B cell (primary cell): ENCODE data around the gene MARCHF10. TPM values are rescaled to one million over a fixed set of nuclear protein-coding genes. Genes with fewer than 3 reads are reported as not detected.

Experiments used
- ATAC-seq: fragments of 200-7000 bp; cut with Tn5 transposase; one replicate; pipeline ENCODE4 v1.10.0; 2021; ENCODE audit warnings: low read depth, mild to moderate bottlenecking, moderate number of reproducible peaks, moderate library complexity
- CTCF ChIA-PET: fragments of 350-600 bp; sonication (Branson Sonifier 250); formaldehyde crosslinking; loops from one replicate; lab custom pipeline; 2021; ENCODE audit warnings: antibody characterized with exemption, inconsistent platforms; lab: Charles Lee
- POLR2A ChIA-PET: fragments of 350-600 bp; sonication (Branson Sonifier 250); formaldehyde crosslinking; loops from one replicate; lab custom pipeline; 2021; ENCODE audit warnings: antibody characterized with exemption; lab: Charles Lee
- DNase-seq: peaks from one replicate; pipeline ENCODE4 v3.0.0; 2013
- H2AFZ ChIP-seq: 2 replicates; pipeline ENCODE4 v1.6.1; 2012; ENCODE audit warnings: mild to moderate bottlenecking, low read depth, low read length; ENCODE audit not compliant: insufficient read depth, poor library complexity, severe bottlenecking
- H3K27ac ChIP-seq, 2 donors: 1 replicate in 1 of 2; 2 replicates in 1 of 2; pipeline ENCODE4 v1.5.1; 2012 to 2013; ENCODE audit warnings: low read length in 2 of 2, mild to moderate bottlenecking in 2 of 2, moderate library complexity in 1 of 2
- H3K27me3 ChIP-seq, 4 experiments: fragments of 200-600 bp in 1 of 4; sonication (generic) in 1 of 4; replicated peaks in 1 of 4; 1 replicate in 2 of 4; 2 replicates in 2 of 4; pipeline versions ENCODE4 v1.6.1 to v1.7.0; 2013 to 2016; ENCODE audit warnings: low read length in 3 of 4, mild to moderate bottlenecking in 2 of 4, mixed read lengths in 1 of 4, moderate library complexity in 1 of 4; ENCODE audit not compliant: insufficient read depth in 4 of 4, control insufficient read depth in 3 of 4; ENCODE audit errors: control extremely low read depth in 1 of 4
- H3K36me3 ChIP-seq, 2 experiments: replicated peaks in 1 of 2; 1 replicate in 1 of 2; 2 replicates in 1 of 2; pipeline versions ENCODE4 v1.6.1 to v1.7.1; 2013; ENCODE audit warnings: low read length in 1 of 2; ENCODE audit not compliant: insufficient read depth in 2 of 2, control insufficient read depth in 1 of 2; ENCODE audit errors: control extremely low read depth in 1 of 2, extremely low read depth in 1 of 2
- H3K4me1 ChIP-seq, 2 donors: fragments of 200-600 bp in 1 of 2; sonication (generic) in 1 of 2; 1 replicate in 1 of 2; 2 replicates in 1 of 2; pipeline versions ENCODE4 v1.5.1 to v1.6.1; 2013 to 2017; ENCODE audit warnings: low read length in 2 of 2; ENCODE audit not compliant: control insufficient read depth in 2 of 2, insufficient read depth in 2 of 2
- H3K4me2 ChIP-seq: replicated peaks from 2 replicates; pipeline ENCODE3; 2012; ENCODE audit warnings: mild to moderate bottlenecking, low read depth, low read length; ENCODE audit not compliant: poor library complexity, severe bottlenecking
- H3K4me3 ChIP-seq, 5 experiments: fragments of 200-600 bp in 1 of 5; sonication (generic) in 1 of 5; 1 replicate in 3 of 5; 2 replicates in 2 of 5; pipeline versions ENCODE4 v1.5.1 to v1.7.0; 2011 to 2016; ENCODE audit warnings: low read length in 4 of 5, mild to moderate bottlenecking in 4 of 5, low read depth in 2 of 5, control low read depth in 1 of 5, moderate library complexity in 1 of 5; ENCODE audit not compliant: insufficient read depth in 1 of 5; ENCODE audit errors: control extremely low read depth in 1 of 5, extremely low read depth in 1 of 5
- H3K79me2 ChIP-seq: fragments of 200-600 bp; sonication (generic); one replicate; pipeline ENCODE4 v1.6.0; 2016; ENCODE audit warnings: low read length; ENCODE audit not compliant: control insufficient read depth, insufficient read depth
- H3K9ac ChIP-seq: fragments of 200-600 bp; sonication (generic); 2 replicates; pipeline ENCODE4 v1.6.1; 2017; ENCODE audit warnings: mild to moderate bottlenecking, low read length, moderate library complexity
- H3K9me3 ChIP-seq, 3 donors: one replicate each; pipeline versions ENCODE4 v1.6.1 to v1.7.1; 2013; ENCODE audit warnings: low read length in 2 of 3; ENCODE audit not compliant: control insufficient read depth in 2 of 3, insufficient read depth in 1 of 3; ENCODE audit errors: control extremely low read depth in 1 of 3
- H4K20me1 ChIP-seq: 2 replicates; pipeline ENCODE4 v1.6.0; 2012; ENCODE audit warnings: mild to moderate bottlenecking, low read length; ENCODE audit not compliant: insufficient read depth, control insufficient read depth, poor library complexity, severe bottlenecking
- H3K27ac Mint-ChIP-seq: one replicate; pipeline ENCODE4 v1.8.0; 2021; ENCODE audit warnings: mixed read lengths
- H3K27me3 Mint-ChIP-seq: one replicate; pipeline ENCODE4 v1.8.0; 2021; ENCODE audit warnings: mixed read lengths
- H3K4me1 Mint-ChIP-seq: one replicate; pipeline ENCODE4 v1.8.0; 2021; ENCODE audit warnings: mixed read lengths
- H3K4me3 Mint-ChIP-seq: one replicate; pipeline ENCODE4 v1.8.0; 2021; ENCODE audit warnings: mixed read lengths
- H3K9me3 Mint-ChIP-seq: one replicate; pipeline ENCODE4 v1.8.0; 2022; ENCODE audit warnings: mixed read lengths; ENCODE audit not compliant: insufficient read depth
- CTCF ChIP-seq: fragments of 200-600 bp; IDR thresholded peaks from one replicate; pipeline ENCODE4 v1.8.0; 2022; ENCODE audit warnings: antibody characterized with exemption, mild to moderate bottlenecking
- EZH2 ChIP-seq: IDR thresholded peaks from 2 replicates; pipeline ENCODE4 v1.6.1; 2012; ENCODE audit warnings: borderline replicate concordance, low read depth, mild to moderate bottlenecking, moderate library complexity, low read length; ENCODE audit not compliant: insufficient read depth, poor library complexity, severe bottlenecking
- WGBS: methylation state at CpG from one replicate; pipeline ENCODE4 v1.1.5; 2013; ENCODE audit warnings: missing lambda C conversion rate; ENCODE audit not compliant: insufficient coverage; 5-methylcytosine and 5-hydroxymethylcytosine counted together
- intact Hi-C: fragments of 100-400 bp; cut with micrococcal nuclease; formaldehyde crosslinking; loops from one replicate; pipeline ENCODE4 v1.10.0; 2022
- polyA plus RNA-seq: library from polyadenylated mRNA; depleted of rRNA; stranded (reverse); fragments of >200 nt; gene quantifications from 2 replicates; pipeline ENCODE4 v1.2.3, GENCODE V29; 2012
- total RNA-seq, 2 donors: library from RNA; stranded (reverse); fragments of 120-200 nt in 1 of 2; gene quantifications; 1 replicate in 1 of 2; 2 replicates in 1 of 2; pipeline versions ENCODE4 v1.2.3 to v1.2.4, GENCODE V29; 2013 to 2022

MARCHF10 gene
- total and polyA plus RNA-seq, 2 donors (not counting 1 experiment from before 2014, with no cell fraction given), result 0.24 TPM; not detected in 1

GRCh38 chr17:62732125-62732524 lies 76.0 kb downstream of the MARCHF10 start:
- TF ChIP-seq EZH2 (no peak), CTCF (no peak)

GRCh38 chr17:62727916-62728672 lies 80.0 kb downstream of the MARCHF10 start:
- ChIA-PET CTCF (interaction anchor here (0.6 to 1.5 kb wide), 2 partner anchors 11 to 678 kb away, joined by 3 to 5 read pairs; no protein-coding TSS in a partner anchor), POLR2A (no interaction called here)
- no peak overlapping the region for H3K4me2 ChIP-seq
- no peak for TF ChIP-seq EZH2
- no peak for TF ChIP-seq CTCF
- H3K36me3 ChIP-seq, result no peaks in the 10 kb centered on the region
- H3K79me2 ChIP-seq, result no peaks in the 10 kb centered on the region
- Mint-ChIP-seq H3K4me3 (no peak overlapping the region), H3K27ac (no peak overlapping the region), H3K4me1 (peaks cover 26% of the 10 kb centered on the region), H3K27me3 (peaks cover 8% of the 10 kb centered on the region), H3K9me3 (no peaks in the 10 kb centered on the region)
- H3K27me3 ChIP-seq, result no peaks in the 10 kb centered on the region
- H4K20me1 ChIP-seq, result no peaks in the 10 kb centered on the region
- ATAC-seq (no peak), DNase-seq (no peak)
- intact Hi-C loops, result no loop called here
- peak overlapping the region; percentile 17 for H2AFZ ChIP-seq
- peaks cover 0 to 6% (median 0%) of the 10 kb centered on the region in 3 donors for H3K9me3 ChIP-seq
- 40% methylated on average over 4 of the region's 6 CpGs for WGBS
- no peak overlapping the region for H3K9ac ChIP-seq
- no peak overlapping the region for H3K27ac ChIP-seq
- H3K4me1 ChIP-seq, result peaks cover 23 to 26% of the 10 kb centered on the region in 2 donors
- H3K4me3 ChIP-seq, result no peak overlapping the region

More at GRCh38 chr17:62732125-62732524, 76.0 kb downstream of the MARCHF10 start:
- no peak overlapping the region for H3K27ac ChIP-seq
- H3K9me3 ChIP-seq, result peaks cover 0 to 6% (median 0%) of the 10 kb centered on the region in 3 donors
- no peaks in the 10 kb centered on the region for H3K27me3 ChIP-seq
- H3K4me3 ChIP-seq, result no peak overlapping the region
- H3K79me2 ChIP-seq, result no peaks in the 10 kb centered on the region
- no peak overlapping the region for H2AFZ ChIP-seq
- Mint-ChIP-seq H3K27ac (no peak overlapping the region), H3K4me3 (no peak overlapping the region), H3K9me3 (no peaks in the 10 kb centered on the region), H3K27me3 (peaks cover 8% of the 10 kb centered on the region), H3K4me1 (peaks cover 4% of the 10 kb centered on the region)
- CTCF ChIA-PET, result no interaction called here
- peaks cover 4 to 6% of the 10 kb centered on the region in 2 donors for H3K4me1 ChIP-seq
- H3K9ac ChIP-seq, result no peak overlapping the region
- H3K4me2 ChIP-seq, result no peak overlapping the region
- POLR2A ChIA-PET, result no interaction called here
- H3K36me3 ChIP-seq, result no peaks in the 10 kb centered on the region
- no peaks in the 10 kb centered on the region for H4K20me1 ChIP-seq
- 83% methylated on average over 1 of the region's 5 CpGs for WGBS
- intact Hi-C loops, result no loop called here
- DNase-seq (no peak), ATAC-seq (no peak)
